ENCODE data around the gene SNAPIN. TPM values are rescaled to one million over a fixed set of nuclear protein-coding genes. Genes with fewer than 3 reads are reported as not detected.
A peak's percentile ranks its signal among the peaks of the same experiment; 100 is the strongest.

The SNAPIN gene
- total RNA-seq, 1 experiment from 2014 or later: 39.1 TPM

GRCh38 chr1:153647346-153647714 lies 11.2 kb upstream of the SNAPIN start (continued):
- TF ChIP-seq JUND (IDR thresholded peaks at IDR 0.05): peak; percentile 43

GRCh38 chr1:153648000-153648643 lies 10.4 kb upstream of the SNAPIN start:
- ChIA-PET RAD21 (ENCODE audit: low non-redundant PET in 1 of 2, low total read pairs in 2 of 2, uncharacterized antibody in 2 of 2, unreplicated experiment in 2 of 2) (no interaction called here), POLR2A (interaction anchor here (2.8 kb wide), 1 partner anchor 14 kb away, joined by 12 read pairs; the partner anchor contains the start of gene CHTOP), CTCF (interaction anchor here (1.5 to 1.6 kb wide), 2 partner anchors 75 to 137 kb away, joined by 4 to 7 read pairs; no protein-coding TSS in a partner anchor)
- H3K4me3 ChIP-seq (replicated peaks in 1 of 2; ENCODE audit: low read depth in 1 of 2, low read length in 2 of 2): no peak overlapping the region
- ATAC-seq: peak; percentile 21
- intact Hi-C loops (cut with micrococcal nuclease): no loop called here
- BruUV-seq (replicated peaks): no TSS peak
- no peak overlapping the region for H3K9ac ChIP-seq (ENCODE audit: low read length)
- no peaks in the 10 kb centered on the region for H3K9me3 ChIP-seq (ENCODE audit: control insufficient read depth in 1 of 2, insufficient read depth in 1 of 2, low read depth in 1 of 2, low read length in 2 of 2)
- no peak overlapping the region for H3K4me2 ChIP-seq (ENCODE audit: low read length)
- peaks cover 28 to 31% of the 10 kb centered on the region in 2 experiments for H3K36me3 ChIP-seq (ENCODE audit: control insufficient read depth in 1 of 2, insufficient read depth in 2 of 2, low read length in 2 of 2)
- peaks cover 6% of the 10 kb centered on the region; the same call in 1 of the 2 replicates for H4K20me1 ChIP-seq (ENCODE audit: insufficient read depth)
- no peaks in the 10 kb centered on the region for H3K9me2 ChIP-seq (ENCODE audit: insufficient read depth)
- H3K27me3 ChIP-seq (ENCODE audit: insufficient read depth, low read length): no peaks in the 10 kb centered on the region
- no peak for DNase-seq (ENCODE audit: low read depth, low spot score)
- H3K79me2 ChIP-seq (ENCODE audit: insufficient read depth, low read length): peaks cover 20% of the 10 kb centered on the region; the same call in 1 of the 2 replicates
- no peak overlapping the region for H2AFZ ChIP-seq (ENCODE audit: low read depth, low read length, poor library complexity, severe bottlenecking)
- no peak overlapping the region for H3K27ac ChIP-seq (ENCODE audit: low read depth, low read length)
- H3K4me1 ChIP-seq (ENCODE audit: control insufficient read depth in 1 of 2, insufficient read depth in 2 of 2, low read length in 2 of 2): peaks cover 0 to 8% of the 10 kb centered on the region in 2 experiments; a peak in 2 of 4 replicates
- TF ChIP-seq YY1 (IDR thresholded peaks at IDR 0.05; ENCODE audit: extremely low read depth, insufficient replicate concordance, low read depth, low read length) (no peak), POLR2AphosphoS5 (IDR thresholded peaks at IDR 0.05; ENCODE audit: low read depth, low read length) (peak; percentile 49; the same call in 1 of the 2 replicates)
- TF ChIP-seq, protein P1, sequence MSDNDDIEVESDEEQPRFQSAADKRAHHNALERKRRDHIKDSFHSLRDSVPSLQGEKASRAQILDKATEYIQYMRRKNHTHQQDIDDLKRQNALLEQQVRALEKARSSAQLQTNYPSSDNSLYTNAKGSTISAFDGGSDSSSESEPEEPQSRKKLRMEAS (IDR thresholded peaks at IDR 0.05): no peak
- TF ChIP-seq, protein P2, sequence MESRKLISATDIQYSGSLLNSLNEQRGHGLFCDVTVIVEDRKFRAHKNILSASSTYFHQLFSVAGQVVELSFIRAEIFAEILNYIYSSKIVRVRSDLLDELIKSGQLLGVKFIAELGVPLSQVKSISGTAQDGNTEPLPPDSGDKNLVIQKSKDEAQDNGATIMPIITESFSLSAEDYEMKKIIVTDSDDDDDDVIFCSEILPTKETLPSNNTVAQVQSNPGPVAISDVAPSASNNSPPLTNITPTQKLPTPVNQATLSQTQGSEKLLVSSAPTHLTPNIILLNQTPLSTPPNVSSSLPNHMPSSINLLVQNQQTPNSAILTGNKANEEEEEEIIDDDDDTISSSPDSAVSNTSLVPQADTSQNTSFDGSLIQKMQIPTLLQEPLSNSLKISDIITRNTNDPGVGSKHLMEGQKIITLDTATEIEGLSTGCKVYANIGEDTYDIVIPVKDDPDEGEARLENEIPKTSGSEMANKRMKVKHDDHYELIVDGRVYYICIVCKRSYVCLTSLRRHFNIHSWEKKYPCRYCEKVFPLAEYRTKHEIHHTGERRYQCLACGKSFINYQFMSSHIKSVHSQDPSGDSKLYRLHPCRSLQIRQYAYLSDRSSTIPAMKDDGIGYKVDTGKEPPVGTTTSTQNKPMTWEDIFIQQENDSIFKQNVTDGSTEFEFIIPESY (IDR thresholded peaks at IDR 0.05; ENCODE audit: extremely low read depth, insufficient replicate concordance, low read length): no peak
